Measurements from ENCODE around the gene DNAJC5. TPM values are rescaled to one million over a fixed set of nuclear protein-coding genes. Genes with fewer than 3 reads are reported as not detected.
"Not testable (repeated sequence)": the region's sequence is repeated elsewhere in the genome, so short reads cannot be mapped to it uniquely, and the experiment has no call there.

Gene DNAJC5
- total RNA-seq, 1 experiment from 2014 or later = 60.9 TPM

DNA sequence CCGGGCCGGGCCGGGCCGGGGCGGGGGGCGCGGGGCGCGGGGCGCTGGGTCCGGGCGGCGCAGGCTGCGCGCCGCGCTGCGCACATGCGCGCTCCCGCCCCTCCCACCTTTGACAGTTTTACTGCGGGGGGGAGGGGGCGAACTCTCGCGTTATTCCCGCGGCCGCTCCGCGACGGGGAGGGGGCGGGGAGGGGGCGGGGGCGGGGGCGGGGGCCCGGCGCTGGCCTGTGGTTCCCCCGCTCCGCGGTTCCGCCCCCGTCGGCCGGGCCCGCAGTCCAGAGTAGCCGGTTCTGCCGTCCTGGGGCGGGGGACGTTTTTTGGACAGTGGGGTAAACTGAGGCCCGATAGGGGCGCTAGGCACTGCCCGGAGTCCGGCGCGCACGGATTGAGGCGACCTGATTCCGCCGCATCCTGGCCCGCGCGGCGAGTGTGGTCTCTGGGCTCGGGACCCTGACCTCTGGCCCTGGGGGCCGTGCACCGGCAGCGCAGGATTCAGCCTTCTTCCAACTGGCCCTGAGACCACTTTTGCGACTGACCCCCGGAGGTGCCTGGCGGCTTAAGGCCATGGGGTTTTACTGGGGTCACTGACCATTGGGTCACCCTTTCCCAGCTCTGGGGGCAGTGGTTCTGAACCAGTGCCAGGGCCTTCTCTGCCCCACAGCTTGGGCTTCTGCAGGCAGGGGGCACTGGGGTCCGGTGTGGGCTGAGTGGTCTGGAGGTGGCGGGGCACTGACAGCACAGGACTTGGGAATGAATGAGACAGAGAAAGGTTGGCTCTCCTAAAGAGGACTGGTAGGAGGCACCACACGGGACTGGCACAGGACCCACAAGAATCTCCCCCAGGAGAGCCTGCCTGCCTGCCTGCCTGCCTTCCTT, 75.2 kb downstream of the DNAJC5 start, which contains the start of gene ZNF512B:
ZNF512B (minus strand) TSS at position 93 of the 876 bp plus-strand sequence. CDS start 1,980 bp downstream, outside the sequence.
- in situ Hi-C loops (cut with HindIII; ENCODE audit: low pct_unique_long_range_greater_than_20kb, low sequenced_read_pairs) = no loop called here
- peak; percentile 33 for DNase-seq (ENCODE audit: low read depth)

DNA sequence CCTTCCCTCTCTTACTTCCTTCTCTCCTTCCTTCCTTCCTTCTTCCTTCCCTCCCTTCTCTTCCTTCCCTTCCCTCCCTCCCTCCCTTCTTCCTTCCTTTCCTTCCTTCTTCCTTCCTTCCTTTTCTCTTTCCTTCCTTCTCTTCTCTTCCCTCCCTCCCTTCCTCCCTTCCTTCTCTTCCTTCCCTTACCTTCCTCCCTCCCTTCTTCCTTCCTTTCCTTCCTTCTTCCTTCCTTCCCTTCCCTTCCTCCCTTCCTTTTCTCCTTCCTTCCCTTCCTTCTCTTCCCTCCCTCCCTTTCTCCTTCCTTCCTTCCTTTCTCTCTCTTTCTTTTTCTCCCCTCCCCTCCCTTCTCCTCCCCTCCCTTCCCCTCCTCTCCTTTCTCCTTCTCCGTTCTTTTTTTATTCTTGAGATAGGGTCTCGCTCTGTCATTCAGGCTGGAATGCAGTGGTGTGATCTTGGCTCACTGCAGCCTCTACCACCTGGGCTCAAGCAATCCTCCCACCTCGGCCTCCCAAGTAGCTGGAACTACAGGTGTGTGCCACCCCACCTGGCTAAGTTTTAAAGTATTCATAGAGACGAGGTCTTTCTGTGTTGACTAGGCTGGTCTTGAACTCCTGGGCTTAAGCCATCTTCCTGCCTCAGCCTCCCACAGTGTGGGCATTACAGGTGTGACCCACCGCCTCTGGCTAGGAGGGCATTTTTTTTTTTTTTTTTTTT, 75.9 kb downstream of the DNAJC5 start:
- in situ Hi-C loops (cut with HindIII; ENCODE audit: low pct_unique_long_range_greater_than_20kb, low sequenced_read_pairs) = no loop called here
- DNase-seq (ENCODE audit: low read depth) = no peak

DNA sequence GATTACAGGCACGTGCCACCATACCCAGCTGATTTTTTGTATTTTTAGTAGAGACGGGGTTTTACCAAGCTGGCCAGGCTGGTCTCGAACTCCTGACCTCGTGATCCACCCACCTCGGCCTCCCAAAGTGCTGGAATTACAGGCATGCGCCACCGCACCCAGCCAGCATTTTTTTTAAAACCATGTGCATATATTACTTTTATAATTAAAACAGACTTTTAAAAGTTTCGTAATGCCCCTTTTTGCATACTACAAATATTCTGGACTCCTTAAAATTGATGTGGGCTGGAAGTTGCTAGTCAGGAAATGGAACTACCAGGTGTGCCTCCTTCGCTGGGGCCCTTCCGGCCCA, 77.0 kb downstream of the DNAJC5 start:
- in situ Hi-C loops (cut with HindIII; ENCODE audit: low pct_unique_long_range_greater_than_20kb, low sequenced_read_pairs); DNase-seq (ENCODE audit: low read depth): not testable (repeated sequence)

DNA sequence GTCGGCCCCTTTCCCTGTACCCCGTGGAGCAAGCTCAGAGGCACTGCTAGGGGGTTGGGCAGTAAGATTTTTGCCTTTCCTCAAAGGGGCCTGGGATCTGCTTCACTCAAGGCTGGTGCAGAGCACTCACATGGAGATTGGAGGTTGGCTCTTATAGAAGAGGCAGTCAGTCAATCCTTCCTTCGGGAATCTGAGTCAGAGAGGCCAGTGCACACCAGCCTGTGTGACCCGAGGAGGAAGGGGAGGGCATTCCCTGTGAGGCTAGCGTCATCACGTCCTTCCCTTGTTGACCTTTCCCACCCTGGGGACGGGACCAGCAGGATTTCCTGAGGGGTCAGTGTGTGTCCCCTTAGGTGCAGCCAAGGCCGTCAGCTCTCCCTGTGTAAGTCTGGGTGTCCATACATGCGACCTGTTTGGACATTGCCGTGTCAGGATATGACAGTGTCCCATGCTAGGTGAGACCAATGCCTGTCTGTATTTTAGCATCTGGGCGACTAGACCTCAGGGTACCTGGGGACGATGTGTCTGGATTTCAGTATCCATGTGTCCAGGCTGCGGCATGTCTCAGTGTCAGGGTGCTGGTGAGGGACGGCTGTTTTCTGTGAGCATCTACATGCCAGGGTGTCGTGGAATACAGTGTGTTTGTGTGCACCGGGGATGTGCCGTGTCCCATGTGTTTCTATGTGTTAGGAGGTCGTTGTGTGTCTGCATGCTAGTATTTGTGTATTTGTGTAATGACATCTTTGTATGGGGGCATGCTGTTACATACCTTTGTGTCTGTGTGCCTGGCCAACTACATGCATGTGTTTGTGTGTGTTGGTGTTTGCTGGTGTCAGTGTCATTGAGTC, 77.6 kb downstream of the DNAJC5 start:
- in situ Hi-C loops (cut with HindIII; ENCODE audit: low pct_unique_long_range_greater_than_20kb, low sequenced_read_pairs) = no loop called here
- DNase-seq (ENCODE audit: low read depth) = no peak

DNA sequence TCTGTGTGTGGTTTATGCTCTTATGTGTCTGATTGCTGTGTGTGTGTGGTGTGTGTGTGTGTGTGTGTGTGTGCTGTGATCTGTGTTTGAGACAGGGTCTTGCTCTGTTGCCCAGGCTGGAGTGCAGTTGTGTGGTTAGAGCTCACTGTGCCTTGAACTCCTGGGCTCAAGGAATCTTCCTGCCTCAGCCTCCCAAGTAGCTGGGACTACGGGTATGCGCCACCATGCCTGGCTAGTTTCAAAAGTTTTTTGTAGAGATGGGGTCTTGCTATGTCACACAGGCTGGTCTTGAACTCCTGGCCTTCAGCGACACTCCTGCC, 78.2 kb downstream of the DNAJC5 start:
- in situ Hi-C loops (cut with HindIII; ENCODE audit: low pct_unique_long_range_greater_than_20kb, low sequenced_read_pairs) = no loop called here
- DNase-seq (ENCODE audit: low read depth) = no peak

GRCh38 chr20:63973636-63974401, 78.9 kb downstream of the DNAJC5 start:
- in situ Hi-C loops (cut with HindIII; ENCODE audit: low pct_unique_long_range_greater_than_20kb, low sequenced_read_pairs) = no loop called here
- DNase-seq (ENCODE audit: low read depth) = peak; percentile 86

DNA sequence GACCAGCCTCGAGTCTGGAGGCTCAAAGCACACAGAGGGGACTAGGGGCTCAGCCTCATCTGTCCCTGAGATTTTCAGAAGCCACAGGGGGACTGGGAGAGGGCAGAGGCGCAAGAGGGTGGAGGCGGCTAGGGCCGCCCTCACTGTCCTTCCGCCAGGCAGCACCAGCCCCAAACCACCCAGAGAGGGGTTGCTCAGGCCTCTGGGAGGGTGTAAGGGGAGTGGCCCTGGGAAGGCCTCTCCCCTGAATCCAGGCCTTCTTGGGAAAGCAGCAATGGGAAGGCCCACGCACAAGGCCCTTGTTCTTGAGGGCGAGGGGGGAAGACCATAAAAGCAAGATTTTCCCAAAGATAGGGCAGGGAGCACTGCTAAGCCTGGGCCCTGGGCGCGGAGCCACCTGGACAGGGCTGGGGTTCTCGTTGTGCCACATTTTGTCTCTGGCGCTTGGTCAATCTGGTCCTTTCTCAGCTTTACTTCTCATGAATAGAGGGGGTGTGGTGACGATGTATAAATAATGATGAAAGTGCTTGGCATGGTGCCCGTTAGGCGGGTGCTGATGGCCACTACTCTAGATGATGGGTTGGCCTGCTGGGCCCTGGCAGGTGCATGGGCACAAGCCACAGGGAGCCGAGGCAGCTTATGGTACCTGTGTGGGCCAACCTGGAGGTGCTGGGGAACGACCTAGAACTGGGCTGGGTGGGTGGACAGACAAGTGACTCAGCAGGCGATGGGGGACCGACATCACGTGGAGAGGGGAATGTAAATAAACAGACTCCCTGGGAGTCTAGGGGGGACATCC, 79.7 kb downstream of the DNAJC5 start:
- in situ Hi-C loops (cut with HindIII; ENCODE audit: low pct_unique_long_range_greater_than_20kb, low sequenced_read_pairs) = no loop called here
- DNase-seq (ENCODE audit: low read depth) = peak; percentile 30

DNA sequence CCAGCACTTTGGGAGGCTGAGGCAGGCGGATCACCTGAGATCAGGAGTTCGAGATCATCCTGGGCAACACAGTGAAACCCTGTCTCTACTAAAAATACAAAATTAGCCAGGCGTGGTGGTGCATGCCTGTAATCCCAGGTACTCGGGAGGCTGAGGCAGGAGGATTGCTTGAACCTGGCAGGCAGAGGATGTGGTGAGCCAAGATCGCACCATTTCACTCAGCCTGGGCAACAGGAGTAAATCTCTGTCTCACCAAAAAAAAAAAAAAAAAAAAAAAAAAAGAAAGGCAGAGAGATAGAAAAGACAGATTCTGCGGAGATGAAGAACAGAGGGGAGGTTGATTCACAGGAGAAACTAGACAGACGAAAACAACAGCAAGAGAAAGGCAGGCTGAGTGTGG, 81.6 kb downstream of the DNAJC5 start:
- in situ Hi-C loops (cut with HindIII; ENCODE audit: low pct_unique_long_range_greater_than_20kb, low sequenced_read_pairs); DNase-seq (ENCODE audit: low read depth): not testable (repeated sequence)

- DNase-seq (ENCODE audit: low read depth) = no peak
- in situ Hi-C loops (cut with HindIII; ENCODE audit: low pct_unique_long_range_greater_than_20kb, low sequenced_read_pairs) = no loop called here
These were observed 82.2 kb downstream of the DNAJC5 start for GRCh38 chr20:63976980-63977738.

DNA sequence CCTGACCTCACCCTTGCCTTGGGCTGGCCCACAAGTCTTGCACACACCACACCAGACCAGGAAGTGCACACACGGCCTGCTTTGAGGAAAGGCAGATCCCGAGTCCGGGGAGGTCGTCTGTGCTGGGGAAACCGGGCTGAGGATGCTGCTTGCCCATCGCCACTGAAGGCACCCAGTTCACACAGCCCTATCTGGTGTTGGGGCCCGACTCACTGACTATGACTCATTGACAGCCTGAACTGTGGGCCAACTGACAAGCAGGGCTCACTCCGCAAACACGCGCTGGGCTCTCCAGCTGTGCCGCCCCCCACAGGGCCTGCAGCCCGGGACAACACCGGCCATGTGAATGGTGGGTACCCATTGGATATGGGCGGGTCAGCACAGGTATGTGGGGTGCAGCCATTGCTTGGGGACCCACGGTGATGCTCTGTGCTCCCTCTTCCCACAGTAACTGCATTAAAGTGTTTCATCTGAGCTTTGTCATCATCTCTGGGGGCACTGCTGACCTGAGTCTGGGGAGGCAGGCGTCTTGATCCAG, 82.9 kb downstream of the DNAJC5 start:
- no peak for DNase-seq (ENCODE audit: low read depth)
- in situ Hi-C loops (cut with HindIII; ENCODE audit: low pct_unique_long_range_greater_than_20kb, low sequenced_read_pairs) = no loop called here

- DNase-seq (ENCODE audit: low read depth) = peak; percentile 66
- in situ Hi-C loops (cut with HindIII; ENCODE audit: low pct_unique_long_range_greater_than_20kb, low sequenced_read_pairs) = no loop called here
These were observed 83.6 kb downstream of the DNAJC5 start for GRCh38 chr20:63978319-63979228.

GRCh38 chr20:63979229-63979556, 84.3 kb downstream of the DNAJC5 start:
- in situ Hi-C loops (cut with HindIII; ENCODE audit: low pct_unique_long_range_greater_than_20kb, low sequenced_read_pairs) = no loop called here
- no peak for DNase-seq (ENCODE audit: low read depth)

- DNase-seq (ENCODE audit: low read depth) = peak; percentile 87
- in situ Hi-C loops (cut with HindIII; ENCODE audit: low pct_unique_long_range_greater_than_20kb, low sequenced_read_pairs) = no loop called here
These were observed 84.8 kb downstream of the DNAJC5 start, which contains the start of gene SAMD10 for GRCh38 chr20:63979557-63980316. TSS of gene SAMD10 (minus strand) at chr20:63979642. CDS start at chr20:63979467, 175 bp downstream.

GRCh38 chr20:63980317-63980805, 85.4 kb downstream of the DNAJC5 start:
- no peak for DNase-seq (ENCODE audit: low read depth)
- in situ Hi-C loops (cut with HindIII; ENCODE audit: low pct_unique_long_range_greater_than_20kb, low sequenced_read_pairs) = no loop called here
